H9 (cell line): ENCODE measurements around the gene GLRA1. TPM values are rescaled to one million over a fixed set of nuclear protein-coding genes. Genes with fewer than 3 reads are reported as not detected.

Experiments
- DNase-seq: peaks from one replicate; pipeline ENCODE4 v3.0.0-alpha.2; 2017
- H2AFZ ChIP-seq: one replicate; pipeline ENCODE4 v1.6.1; 2013; ENCODE audit warnings: mild to moderate bottlenecking, low read length, control low read depth, moderate library complexity
- H2AK5ac ChIP-seq: 2 replicates; pipeline ENCODE4 v1.6.1; 2013; ENCODE audit warnings: low read length, control low read depth, mixed read lengths; ENCODE audit not compliant: insufficient read length
- H2BK120ac ChIP-seq: one replicate; pipeline ENCODE4 v1.6.1; 2013; ENCODE audit warnings: low read depth, mild to moderate bottlenecking, low read length, control low read depth, inconsistent platforms; ENCODE audit not compliant: poor library complexity, severe bottlenecking
- H2BK12ac ChIP-seq: 2 replicates; pipeline ENCODE4 v1.6.1; 2013; ENCODE audit warnings: low read length, control low read depth, mixed read lengths, low read depth; ENCODE audit not compliant: insufficient read length
- H2BK15ac ChIP-seq: 2 replicates; pipeline ENCODE4 v1.6.1; 2013; ENCODE audit warnings: low read depth, low read length, control low read depth
- H2BK20ac ChIP-seq: one replicate; pipeline ENCODE4 v1.6.1; 2013; ENCODE audit warnings: low read depth, mild to moderate bottlenecking, low read length, control low read depth, inconsistent platforms; ENCODE audit not compliant: poor library complexity, severe bottlenecking
- H2BK5ac ChIP-seq: 2 replicates; pipeline ENCODE4 v1.6.1; 2013; ENCODE audit warnings: low read length, control low read depth, mixed read lengths; ENCODE audit not compliant: insufficient read length
- H3K14ac ChIP-seq: 2 replicates; pipeline ENCODE4 v1.6.1; 2013; ENCODE audit warnings: low read length, control low read depth; ENCODE audit not compliant: insufficient read depth
- H3K18ac ChIP-seq: 2 replicates; pipeline ENCODE4 v1.6.1; 2013; ENCODE audit warnings: low read depth, mild to moderate bottlenecking, mixed read lengths, low read length, control low read depth; ENCODE audit not compliant: insufficient read length
- H3K23ac ChIP-seq: 2 replicates; pipeline ENCODE4 v1.6.1; 2013; ENCODE audit warnings: low read length, control low read depth, mixed read lengths, low read depth; ENCODE audit not compliant: insufficient read length
- H3K23me2 ChIP-seq: 2 replicates; pipeline ENCODE4 v1.6.1; 2013; ENCODE audit warnings: low read depth, mild to moderate bottlenecking, mixed read lengths, low read length, control low read depth; ENCODE audit not compliant: insufficient read length, poor library complexity, severe bottlenecking
- H3K27ac ChIP-seq: 2 replicates; pipeline ENCODE4 v1.5.1; 2013; ENCODE audit warnings: low read length, control low read depth, mixed read lengths, low read depth; ENCODE audit not compliant: insufficient read length
- H3K27me3 ChIP-seq: 2 replicates; pipeline ENCODE4 v1.6.1; 2013; ENCODE audit warnings: low read length, control low read depth, inconsistent platforms; ENCODE audit not compliant: insufficient read depth
- H3K4ac ChIP-seq: 2 replicates; pipeline ENCODE4 v1.6.1; 2013; ENCODE audit warnings: low read depth, mild to moderate bottlenecking, control low read depth, inconsistent platforms, low read length, moderate library complexity
- H3K4me1 ChIP-seq: 2 replicates; pipeline ENCODE4 v1.6.1; 2013; ENCODE audit warnings: low read length, control low read depth, inconsistent platforms; ENCODE audit not compliant: insufficient read depth
- H3K4me2 ChIP-seq: 2 replicates; pipeline ENCODE4 v1.6.1; 2013; ENCODE audit warnings: low read length, control low read depth, mixed read lengths; ENCODE audit not compliant: insufficient read length, insufficient read depth
- H3K56ac ChIP-seq: 2 replicates; pipeline ENCODE4 v1.6.1; 2013; ENCODE audit warnings: low read depth, mild to moderate bottlenecking, mixed read lengths, low read length, control low read depth; ENCODE audit not compliant: insufficient read length
- H3K79me1 ChIP-seq: 2 replicates; pipeline ENCODE4 v1.6.1; 2013; ENCODE audit warnings: low read depth, mild to moderate bottlenecking, moderate library complexity, low read length, control low read depth, inconsistent platforms; ENCODE audit not compliant: insufficient read depth, poor library complexity, severe bottlenecking
- H3K79me2 ChIP-seq: 2 replicates; pipeline ENCODE4 v1.6.1; 2013; ENCODE audit warnings: low read length, control low read depth, inconsistent platforms; ENCODE audit not compliant: insufficient read depth
- H3K9ac ChIP-seq: 2 replicates; pipeline ENCODE4 v1.6.1; 2013; ENCODE audit warnings: low read length, control low read depth, mixed read lengths; ENCODE audit not compliant: insufficient read length; ENCODE audit errors: extremely low read depth
- H3K9me3 ChIP-seq: one replicate; pipeline ENCODE4 v1.6.1; 2013; ENCODE audit warnings: low read depth, low read length, inconsistent platforms; ENCODE audit not compliant: control insufficient read depth
- H3T11ph ChIP-seq: one replicate; pipeline ENCODE4 v1.6.1; 2013; ENCODE audit warnings: mild to moderate bottlenecking, low read length, control low read depth, inconsistent platforms
- H4K20me1 ChIP-seq: one replicate; pipeline ENCODE4 v1.6.1; 2013; ENCODE audit not compliant: control insufficient read depth, insufficient read length, insufficient read depth
- H4K5ac ChIP-seq: 2 replicates; pipeline ENCODE4 v1.6.1; 2013; ENCODE audit warnings: low read depth, mild to moderate bottlenecking, mixed read lengths, low read length, control low read depth; ENCODE audit not compliant: insufficient read length
- H4K8ac ChIP-seq: replicated peaks from 2 replicates; pipeline ENCODE4 v1.6.1; 2013; ENCODE audit warnings: low read length, control low read depth, mixed read lengths, low read depth; ENCODE audit not compliant: insufficient read length
- H4K91ac ChIP-seq: 2 replicates; pipeline ENCODE4 v1.6.1; 2013; ENCODE audit warnings: low read depth, mild to moderate bottlenecking, moderate library complexity, mixed read lengths, low read length, control low read depth; ENCODE audit not compliant: insufficient read length
- H3K27ac Mint-ChIP-seq, 3 experiments: 2 replicates in 2 of 3; 3 replicates in 1 of 3; pipeline ENCODE4 v1.8.0; 2020 to 2021; ENCODE audit warnings: mixed read lengths in 3 of 3, mild to moderate bottlenecking in 1 of 3, moderate library complexity in 1 of 3
- H3K27me3 Mint-ChIP-seq: 2 replicates; pipeline ENCODE4 v1.8.0; 2021; ENCODE audit warnings: low read depth, mild to moderate bottlenecking, moderate library complexity, mixed read lengths
- H3K36me3 Mint-ChIP-seq, 3 experiments: 2 replicates in 2 of 3; 3 replicates in 1 of 3; pipeline ENCODE4 v1.8.0; 2020 to 2021; ENCODE audit warnings: low read depth in 3 of 3, mixed read lengths in 3 of 3; ENCODE audit not compliant: insufficient read depth in 1 of 3
- H3K4me1 Mint-ChIP-seq, 2 experiments: 2 replicates each; pipeline ENCODE4 v1.8.0; 2020; ENCODE audit warnings: mixed read lengths in 2 of 2
- H3K4me3 Mint-ChIP-seq, 2 experiments: 2 replicates in 1 of 2; 3 replicates in 1 of 2; pipeline ENCODE4 v1.8.0; 2020 to 2021; ENCODE audit warnings: mild to moderate bottlenecking in 2 of 2, mixed read lengths in 2 of 2, moderate library complexity in 1 of 2
- H3K9me3 Mint-ChIP-seq, 2 experiments: 2 replicates in 1 of 2; 3 replicates in 1 of 2; pipeline ENCODE4 v1.8.0; 2020; ENCODE audit warnings: mild to moderate bottlenecking in 2 of 2, mixed read lengths in 2 of 2, moderate library complexity in 1 of 2
- WGBS: extraction: QIAGEN DNeasy Blood & Tissue Kit; methylation state at CpG from one replicate; pipeline ENCODE4 v1.1.7; 2013; ENCODE audit warnings: missing lambda C conversion rate, low lambda C conversion rate, mixed read lengths; ENCODE audit not compliant: insufficient read length; ENCODE audit errors: extremely low coverage; 5-methylcytosine and 5-hydroxymethylcytosine counted together
- total RNA-seq: library from RNA; stranded (reverse); gene quantifications from 2 replicates; pipeline ENCODE4 v1.2.1, GENCODE V29; 2021
- TF ChIP-seq, protein P1 (sequence below): fragments of 200-600 bp; sonication (generic); conservative IDR thresholded peaks from 3 replicates; pipeline ENCODE4 v1.8.0; 2021; ENCODE audit warnings: antibody characterized with exemption, mild to moderate bottlenecking

The GLRA1 gene
- total RNA-seq, 1 experiment from 2014 or later: not detected

DNA sequence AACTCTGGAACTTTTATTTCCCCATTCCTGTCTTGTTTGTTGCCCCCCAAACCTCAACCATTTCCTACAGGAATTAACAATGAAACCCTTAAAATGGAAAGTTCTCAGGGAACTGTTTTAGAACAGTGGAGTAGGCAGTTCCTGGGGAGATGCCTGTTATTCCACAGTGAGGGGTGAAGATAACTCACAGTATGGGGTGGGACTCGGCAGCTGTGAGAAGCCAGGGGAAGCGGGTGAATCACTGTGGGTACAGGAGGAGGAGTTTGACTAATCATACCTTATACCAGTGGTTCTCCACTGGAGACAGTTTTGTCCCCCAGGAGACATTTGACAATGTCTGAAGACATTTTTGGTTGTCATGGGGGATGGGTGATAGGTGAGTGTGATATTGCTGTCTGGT, 36.9 kb upstream of the GLRA1 start:
- H3K56ac ChIP-seq: no peak overlapping the region
- H2BK20ac ChIP-seq: no peak overlapping the region
- no peak overlapping the region for H3K14ac ChIP-seq
- no peak overlapping the region for H4K8ac ChIP-seq
- H2BK120ac ChIP-seq: no peak overlapping the region
- no peaks in the 10 kb centered on the region for H3K9me3 ChIP-seq
- no peak overlapping the region for H3K4me3 Mint-ChIP-seq
- no peak overlapping the region for H3K18ac ChIP-seq
- no peak overlapping the region for H3K9ac ChIP-seq
- H4K20me1 ChIP-seq: no peaks in the 10 kb centered on the region
- H2BK12ac ChIP-seq: no peak overlapping the region
- no peaks in the 10 kb centered on the region for H3K79me2 ChIP-seq
- no peak for DNase-seq
- no peak overlapping the region for H3K4ac ChIP-seq
- H3K4me1 Mint-ChIP-seq: peaks cover 18 to 19% of the 10 kb centered on the region in 2 experiments
- H3K4me1 ChIP-seq: no peaks in the 10 kb centered on the region
- H3K23ac ChIP-seq: no peak overlapping the region
- H3K27me3 Mint-ChIP-seq: no peaks in the 10 kb centered on the region; the same call in none of the 2 replicates
- no peak overlapping the region for H2AFZ ChIP-seq
- H3K27ac Mint-ChIP-seq: no peak overlapping the region
- H3K23me2 ChIP-seq: no peaks in the 10 kb centered on the region
- no peaks in the 10 kb centered on the region for H3K27me3 ChIP-seq
- no peaks in the 10 kb centered on the region; a peak in 1 of 7 replicates for H3K36me3 Mint-ChIP-seq
- no peaks in the 10 kb centered on the region for H3K9me3 Mint-ChIP-seq
- no peak overlapping the region for H3T11ph ChIP-seq
- no peak overlapping the region for H2AK5ac ChIP-seq
- TF ChIP-seq, protein P1, sequence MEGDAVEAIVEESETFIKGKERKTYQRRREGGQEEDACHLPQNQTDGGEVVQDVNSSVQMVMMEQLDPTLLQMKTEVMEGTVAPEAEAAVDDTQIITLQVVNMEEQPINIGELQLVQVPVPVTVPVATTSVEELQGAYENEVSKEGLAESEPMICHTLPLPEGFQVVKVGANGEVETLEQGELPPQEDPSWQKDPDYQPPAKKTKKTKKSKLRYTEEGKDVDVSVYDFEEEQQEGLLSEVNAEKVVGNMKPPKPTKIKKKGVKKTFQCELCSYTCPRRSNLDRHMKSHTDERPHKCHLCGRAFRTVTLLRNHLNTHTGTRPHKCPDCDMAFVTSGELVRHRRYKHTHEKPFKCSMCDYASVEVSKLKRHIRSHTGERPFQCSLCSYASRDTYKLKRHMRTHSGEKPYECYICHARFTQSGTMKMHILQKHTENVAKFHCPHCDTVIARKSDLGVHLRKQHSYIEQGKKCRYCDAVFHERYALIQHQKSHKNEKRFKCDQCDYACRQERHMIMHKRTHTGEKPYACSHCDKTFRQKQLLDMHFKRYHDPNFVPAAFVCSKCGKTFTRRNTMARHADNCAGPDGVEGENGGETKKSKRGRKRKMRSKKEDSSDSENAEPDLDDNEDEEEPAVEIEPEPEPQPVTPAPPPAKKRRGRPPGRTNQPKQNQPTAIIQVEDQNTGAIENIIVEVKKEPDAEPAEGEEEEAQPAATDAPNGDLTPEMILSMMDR: no peak
- WGBS: no CpG with 5 or more reads among the region's 2 CpGs
- no peak overlapping the region for H3K27ac ChIP-seq
- no peak overlapping the region for H3K4me2 ChIP-seq
- no peaks in the 10 kb centered on the region for H3K79me1 ChIP-seq
- H4K91ac ChIP-seq: no peak overlapping the region
- no peak overlapping the region for H2BK15ac ChIP-seq
- H2BK5ac ChIP-seq: no peak overlapping the region
- H4K5ac ChIP-seq: no peak overlapping the region
